Smooth muscle cell (in vitro differentiated cells): Measurements from ENCODE around the gene BCAR3. TPM values are rescaled to one million over a fixed set of nuclear protein-coding genes. Genes with fewer than 3 reads are reported as not detected.

ENCODE experiments used
- DNase-seq: peaks from one replicate; lab custom pipeline; 2025; ENCODE audit not compliant: unreplicated experiment; lab: John Stamatoyannopoulos, UW
- H2AFZ ChIP-seq: fragments of 200-600 bp; sonication (generic); 2 replicates; pipeline ENCODE4 v1.6.0; 2016; ENCODE audit warnings: antibody characterized with exemption, low read depth, mild to moderate bottlenecking
- H3F3A ChIP-seq: fragments of 200-600 bp; sonication (generic); 2 replicates; pipeline ENCODE4 v1.6.0; 2017; ENCODE audit warnings: antibody characterized with exemption, low read depth
- H3K27ac ChIP-seq: fragments of 200-600 bp; sonication (generic); 2 replicates; pipeline ENCODE4 v1.5.1; 2016; ENCODE audit warnings: low read depth, mild to moderate bottlenecking
- H3K27me3 ChIP-seq: fragments of 200-600 bp; sonication (generic); 2 replicates; pipeline ENCODE4 v1.6.1; 2016; ENCODE audit warnings: low read depth, mild to moderate bottlenecking
- H3K36me3 ChIP-seq: fragments of 200-600 bp; sonication (generic); 2 replicates; pipeline ENCODE4 v1.5.1; 2016; ENCODE audit warnings: low read depth
- H3K4me1 ChIP-seq: fragments of 200-600 bp; sonication (generic); 2 replicates; pipeline ENCODE4 v1.5.1; 2016; ENCODE audit warnings: low read depth
- H3K4me2 ChIP-seq: fragments of 200-600 bp; sonication (generic); 2 replicates; pipeline ENCODE4 v1.6.0; 2016; ENCODE audit warnings: mild to moderate bottlenecking
- H3K4me3 ChIP-seq: fragments of 200-600 bp; sonication (generic); 2 replicates; pipeline ENCODE4 v1.5.1; 2016; ENCODE audit warnings: mild to moderate bottlenecking
- H3K79me2 ChIP-seq: fragments of 200-600 bp; sonication (generic); 2 replicates; pipeline ENCODE4 v1.6.0; 2016; ENCODE audit warnings: low read depth, mild to moderate bottlenecking
- H3K9ac ChIP-seq: fragments of 200-600 bp; sonication (generic); 2 replicates; pipeline ENCODE4 v1.6.0; 2016; ENCODE audit warnings: low read depth
- H3K9me3 ChIP-seq: fragments of 200-600 bp; sonication (generic); replicated peaks from 2 replicates; pipeline ENCODE4 v1.5.1; 2016; ENCODE audit warnings: low read depth
- H4K20me1 ChIP-seq: fragments of 200-600 bp; sonication (generic); 2 replicates; pipeline ENCODE4 v1.6.0; 2016; ENCODE audit warnings: low read depth
- whole genome bisulfite sequencing: methylation state at CpG from one replicate; pipeline ENCODE4 v1.1.7; 2016; ENCODE audit warnings: low lambda C conversion rate; 5-methylcytosine and 5-hydroxymethylcytosine counted together
- polyA plus RNA-seq: library from polyadenylated mRNA; unstranded; fragments of >200 nt; fragmentation: Nextera tagmentation; extraction: Ambion mirVana; gene quantifications from 2 replicates; pipeline ENCODE4 v1.2.1, GENCODE V29; 2016
- total RNA-seq: library from RNA; depleted of rRNA; stranded (reverse); fragments of >200 nt; gene quantifications from 2 replicates; pipeline ENCODE4 v1.2.3, GENCODE V29; 2014
- TF ChIP-seq, protein P1 (sequence below): fragments of 200-600 bp; sonication (generic); IDR thresholded peaks from 2 replicates; pipeline ENCODE4 v1.5.1; 2017; ENCODE audit warnings: borderline replicate concordance, mild to moderate bottlenecking, antibody characterized with exemption; ENCODE audit not compliant: insufficient read depth, poor library complexity, severe bottlenecking

BCAR3 gene
- total and polyA plus RNA-seq, 2 experiments from 2014 or later: 21.4 to 24.9 TPM

DNA sequence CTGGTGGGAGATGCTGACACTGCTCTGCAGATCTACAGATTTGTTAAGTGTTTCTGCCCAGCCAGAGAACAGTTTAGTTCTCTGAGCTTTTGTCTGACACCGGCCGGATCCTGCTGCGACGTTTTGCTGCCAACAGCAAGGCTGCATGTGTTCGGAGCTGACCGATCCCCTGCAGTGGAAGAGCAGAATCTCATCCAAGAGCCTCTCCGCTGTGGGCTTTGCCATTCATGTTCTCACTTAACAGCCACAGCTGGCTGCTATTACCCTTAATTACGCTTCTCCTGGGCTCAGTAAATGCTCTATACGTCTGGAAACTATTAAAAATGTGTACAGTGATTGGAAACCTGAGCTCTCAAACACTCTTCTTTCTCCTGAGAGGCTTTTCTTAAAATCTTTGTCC is 105.3 kb downstream of the BCAR3 start:
- no peaks in the 10 kb centered on the region for H3K27me3 ChIP-seq
- H3K27ac ChIP-seq: peak overlapping the region; percentile 62
- H3K9me3 ChIP-seq: no peaks in the 10 kb centered on the region
- TF ChIP-seq, protein P1, sequence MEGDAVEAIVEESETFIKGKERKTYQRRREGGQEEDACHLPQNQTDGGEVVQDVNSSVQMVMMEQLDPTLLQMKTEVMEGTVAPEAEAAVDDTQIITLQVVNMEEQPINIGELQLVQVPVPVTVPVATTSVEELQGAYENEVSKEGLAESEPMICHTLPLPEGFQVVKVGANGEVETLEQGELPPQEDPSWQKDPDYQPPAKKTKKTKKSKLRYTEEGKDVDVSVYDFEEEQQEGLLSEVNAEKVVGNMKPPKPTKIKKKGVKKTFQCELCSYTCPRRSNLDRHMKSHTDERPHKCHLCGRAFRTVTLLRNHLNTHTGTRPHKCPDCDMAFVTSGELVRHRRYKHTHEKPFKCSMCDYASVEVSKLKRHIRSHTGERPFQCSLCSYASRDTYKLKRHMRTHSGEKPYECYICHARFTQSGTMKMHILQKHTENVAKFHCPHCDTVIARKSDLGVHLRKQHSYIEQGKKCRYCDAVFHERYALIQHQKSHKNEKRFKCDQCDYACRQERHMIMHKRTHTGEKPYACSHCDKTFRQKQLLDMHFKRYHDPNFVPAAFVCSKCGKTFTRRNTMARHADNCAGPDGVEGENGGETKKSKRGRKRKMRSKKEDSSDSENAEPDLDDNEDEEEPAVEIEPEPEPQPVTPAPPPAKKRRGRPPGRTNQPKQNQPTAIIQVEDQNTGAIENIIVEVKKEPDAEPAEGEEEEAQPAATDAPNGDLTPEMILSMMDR: no peak
- no peak overlapping the region for H3K9ac ChIP-seq
- H3K4me2 ChIP-seq: no peak overlapping the region
- peaks cover 5% of the 10 kb centered on the region for H3K36me3 ChIP-seq
- peaks cover 16% of the 10 kb centered on the region for H3K4me1 ChIP-seq
- H3K4me3 ChIP-seq: no peak overlapping the region
- peaks cover 57% of the 10 kb centered on the region for H4K20me1 ChIP-seq
- no peak for DNase-seq
- H2AFZ ChIP-seq: no peak overlapping the region
- H3K79me2 ChIP-seq: peaks cover 7% of the 10 kb centered on the region
- 60% methylated on average over 9 of the region's 9 CpGs for WGBS
- peaks cover 19% of the 10 kb centered on the region for H3F3A ChIP-seq

DNA sequence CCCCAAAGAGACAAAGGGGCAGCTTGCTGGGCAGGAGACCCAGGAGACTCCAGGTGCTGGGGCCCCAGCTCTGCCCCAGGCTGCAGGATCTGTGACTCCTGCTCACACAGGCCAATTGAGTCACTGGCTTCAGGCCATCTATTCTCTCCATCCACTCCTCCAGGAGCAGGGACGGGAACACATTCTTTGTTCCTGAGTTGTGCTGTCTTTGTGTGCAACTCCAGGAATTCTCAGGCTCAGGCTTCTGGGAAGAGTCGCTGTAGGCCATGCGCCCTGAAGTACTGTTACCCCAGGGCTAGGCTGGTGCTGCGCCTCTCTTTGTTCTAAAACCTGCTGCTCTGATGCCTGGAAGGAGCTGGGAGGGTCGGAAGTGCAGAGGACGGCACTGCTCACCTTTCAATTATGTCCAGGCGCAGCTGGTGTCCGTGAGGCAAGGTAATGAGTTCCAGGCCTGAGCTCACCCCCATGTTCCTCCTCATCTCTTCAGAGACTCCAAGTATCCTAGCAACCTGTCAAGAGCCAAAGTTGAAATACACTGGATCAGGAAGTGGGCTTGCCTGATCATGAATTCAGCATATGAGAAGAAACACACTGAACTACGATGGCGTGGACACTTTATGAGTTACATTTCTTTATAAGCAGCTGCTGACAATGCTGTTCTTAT is 105.9 kb downstream of the BCAR3 start:
- TF ChIP-seq, protein P1: no peak
- Histone ChIP-seq H3K4me3 (no peak overlapping the region), H3K4me1 (peaks cover 16% of the 10 kb centered on the region), H3K9ac (no peak overlapping the region), H3K27ac (peak overlapping the region; percentile 62), H3K36me3 (peaks cover 5% of the 10 kb centered on the region), H3K27me3 (no peaks in the 10 kb centered on the region), H3K79me2 (peaks cover 7% of the 10 kb centered on the region), H3F3A (peaks cover 13% of the 10 kb centered on the region), H3K9me3 (no peaks in the 10 kb centered on the region), H3K4me2 (no peak overlapping the region), H4K20me1 (peaks cover 51% of the 10 kb centered on the region), H2AFZ (no peak overlapping the region)
- 75% methylated on average over 10 of the region's 10 CpGs for WGBS
- no peak for DNase-seq

DNA sequence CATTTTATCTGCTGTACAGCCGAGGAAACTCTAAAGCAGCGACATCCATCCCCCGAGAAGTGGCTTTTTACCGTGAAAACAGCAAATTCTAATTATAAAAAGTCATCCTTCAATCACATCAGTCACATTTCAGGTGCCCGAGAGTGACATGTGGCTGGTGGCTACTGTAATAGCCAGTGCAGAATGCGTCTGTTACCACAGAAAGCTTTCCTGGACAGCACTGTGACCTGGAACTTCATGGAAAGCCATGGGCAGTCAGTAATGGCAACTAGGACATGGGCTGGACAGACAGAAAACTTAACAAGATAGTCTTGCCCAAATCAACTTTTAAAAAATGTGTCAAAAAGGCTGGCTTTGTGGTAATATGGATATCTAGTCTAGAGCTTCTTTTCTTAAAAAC is 106.6 kb downstream of the BCAR3 start:
- Histone ChIP-seq H3K79me2 (peaks cover 7% of the 10 kb centered on the region), H3K4me2 (no peak overlapping the region), H3K36me3 (peaks cover 5% of the 10 kb centered on the region), H3F3A (peaks cover 8% of the 10 kb centered on the region), H4K20me1 (peaks cover 46% of the 10 kb centered on the region), H3K9ac (no peak overlapping the region), H3K4me1 (peaks cover 16% of the 10 kb centered on the region), H3K27me3 (no peaks in the 10 kb centered on the region), H3K27ac (peak overlapping the region; percentile 62), H3K9me3 (no peaks in the 10 kb centered on the region), H3K4me3 (no peak overlapping the region), H2AFZ (no peak overlapping the region)
- DNase-seq: no peak
- TF ChIP-seq, protein P1: no peak
- 87% methylated on average over 6 of the region's 6 CpGs for WGBS

DNA sequence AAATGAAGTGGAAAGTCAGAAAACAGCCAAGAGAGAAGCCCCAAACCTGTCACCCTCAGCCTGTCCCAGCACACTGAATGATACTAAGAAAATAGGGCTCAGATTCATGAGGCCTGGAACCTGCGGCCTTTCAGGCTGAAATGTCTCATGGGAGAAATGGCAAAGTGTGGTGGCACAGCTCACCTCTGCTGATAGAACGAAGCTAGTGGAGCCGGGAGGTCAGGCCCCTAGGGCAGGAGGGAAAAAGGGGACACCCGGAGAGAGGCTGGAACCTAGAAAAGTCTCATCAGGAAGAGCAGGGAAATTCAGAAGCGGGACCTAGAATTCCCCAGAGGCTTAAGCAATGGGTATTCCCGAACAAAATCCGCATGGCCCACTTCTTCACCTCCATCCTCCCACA is 107.1 kb downstream of the BCAR3 start:
- Histone ChIP-seq H3K4me1 (peaks cover 16% of the 10 kb centered on the region), H3K36me3 (peaks cover 5% of the 10 kb centered on the region), H3K4me3 (no peak overlapping the region), H3K27me3 (no peaks in the 10 kb centered on the region), H3K9me3 (no peaks in the 10 kb centered on the region), H3K27ac (no peak overlapping the region), H3K9ac (no peak overlapping the region), H4K20me1 (peaks cover 45% of the 10 kb centered on the region), H3K79me2 (peaks cover 7% of the 10 kb centered on the region), H3F3A (peaks cover 5% of the 10 kb centered on the region), H2AFZ (no peak overlapping the region), H3K4me2 (no peak overlapping the region)
- no peak for DNase-seq
- 94% methylated on average over 7 of the region's 7 CpGs for whole genome bisulfite sequencing
- TF ChIP-seq, protein P1: no peak
